GM10248 (cell line): Measurements from ENCODE around the gene ZNF3.

ENCODE experiments used
- CTCF ChIA-PET: fragments of 300-600 bp; sonication (Branson Sonifier 250); formaldehyde crosslinking; extraction: SDS; loops from one replicate; lab custom pipeline; 2021; ENCODE audit warnings: antibody characterized with exemption; lab: Yijun Ruan, JAX
- POLR2A ChIA-PET: fragments of 350-650 bp; sonication (Branson Sonifier 250); formaldehyde crosslinking; extraction: SDS; loops from one replicate; lab custom pipeline; 2020; ENCODE audit warnings: antibody characterized with exemption; lab: Yijun Ruan, JAX
- DNase-seq: peaks from one replicate; pipeline ENCODE4 v3.0.0; 2012; ENCODE audit errors: extremely low spot score
- TF ChIP-seq, protein P1 (sequence below): IDR thresholded peaks from 2 replicates; pipeline ENCODE4 v1.5.1; 2012; ENCODE audit warnings: mild to moderate bottlenecking, low read depth; ENCODE audit errors: extremely low read depth, missing control alignments, control extremely low read depth

Gene ZNF3

DNA sequence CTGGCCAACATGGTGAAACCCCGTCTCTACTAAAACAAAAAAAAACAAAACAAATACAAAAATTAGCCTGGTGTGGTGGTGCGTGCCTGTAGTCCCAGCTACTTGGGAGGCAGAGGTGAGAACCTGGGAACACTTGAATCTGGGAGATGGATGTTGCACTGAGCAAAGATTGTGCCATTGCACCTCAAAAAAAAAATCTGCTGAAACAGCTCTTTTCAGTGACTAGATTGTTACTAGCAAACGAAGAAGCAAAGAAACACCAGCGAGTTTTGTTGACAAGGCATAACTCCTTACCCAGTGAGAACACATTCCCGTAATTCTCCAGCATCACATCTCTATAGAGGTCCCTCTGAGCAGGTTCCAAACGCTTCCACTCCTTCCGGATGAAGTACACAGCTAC is 6.7 kb downstream of the ZNF3 start:
- CTCF ChIA-PET: interaction anchor here (0.8 to 1.8 kb wide), 7 partner anchors 9 to 95 kb away, joined by 3 to 5 read pairs (median 3); partner anchors contain the start of gene ZSCAN21
- TF ChIP-seq, protein P1, sequence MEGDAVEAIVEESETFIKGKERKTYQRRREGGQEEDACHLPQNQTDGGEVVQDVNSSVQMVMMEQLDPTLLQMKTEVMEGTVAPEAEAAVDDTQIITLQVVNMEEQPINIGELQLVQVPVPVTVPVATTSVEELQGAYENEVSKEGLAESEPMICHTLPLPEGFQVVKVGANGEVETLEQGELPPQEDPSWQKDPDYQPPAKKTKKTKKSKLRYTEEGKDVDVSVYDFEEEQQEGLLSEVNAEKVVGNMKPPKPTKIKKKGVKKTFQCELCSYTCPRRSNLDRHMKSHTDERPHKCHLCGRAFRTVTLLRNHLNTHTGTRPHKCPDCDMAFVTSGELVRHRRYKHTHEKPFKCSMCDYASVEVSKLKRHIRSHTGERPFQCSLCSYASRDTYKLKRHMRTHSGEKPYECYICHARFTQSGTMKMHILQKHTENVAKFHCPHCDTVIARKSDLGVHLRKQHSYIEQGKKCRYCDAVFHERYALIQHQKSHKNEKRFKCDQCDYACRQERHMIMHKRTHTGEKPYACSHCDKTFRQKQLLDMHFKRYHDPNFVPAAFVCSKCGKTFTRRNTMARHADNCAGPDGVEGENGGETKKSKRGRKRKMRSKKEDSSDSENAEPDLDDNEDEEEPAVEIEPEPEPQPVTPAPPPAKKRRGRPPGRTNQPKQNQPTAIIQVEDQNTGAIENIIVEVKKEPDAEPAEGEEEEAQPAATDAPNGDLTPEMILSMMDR: no peak
- POLR2A ChIA-PET: interaction anchor here (0.6 to 0.7 kb wide), 2 partner anchors 49 to 73 kb away, joined by 7 to 10 read pairs; no protein-coding TSS in a partner anchor
- DNase-seq: no peak

DNA sequence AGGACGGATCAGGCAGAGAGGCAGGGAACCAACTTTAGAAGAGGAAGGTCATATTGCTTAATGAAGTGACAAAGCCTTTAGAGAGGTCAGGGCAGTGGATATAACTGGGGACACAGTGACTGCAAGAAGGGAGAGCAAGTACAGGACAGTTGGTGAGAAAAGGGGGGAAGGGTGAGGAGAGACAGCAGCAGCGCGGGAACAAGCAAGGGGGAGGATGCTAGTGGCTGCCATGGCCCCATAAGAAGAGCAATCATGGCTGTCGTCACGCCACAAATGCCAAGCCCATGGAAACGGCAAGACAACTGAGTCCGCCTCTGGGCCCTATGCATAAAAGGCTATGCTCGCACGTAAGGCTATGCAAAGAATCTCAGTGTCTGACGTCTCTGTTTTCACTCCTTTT is 9.1 kb downstream of the ZNF3 start:
- DNase-seq: no peak
- ChIA-PET POLR2A (no interaction called here), CTCF (interaction anchor here (1.7 to 2.0 kb wide), 2 partner anchors 9 to 13 kb away, joined by 5 read pairs; no protein-coding TSS in a partner anchor)
- TF ChIP-seq, protein P1: no peak

DNA sequence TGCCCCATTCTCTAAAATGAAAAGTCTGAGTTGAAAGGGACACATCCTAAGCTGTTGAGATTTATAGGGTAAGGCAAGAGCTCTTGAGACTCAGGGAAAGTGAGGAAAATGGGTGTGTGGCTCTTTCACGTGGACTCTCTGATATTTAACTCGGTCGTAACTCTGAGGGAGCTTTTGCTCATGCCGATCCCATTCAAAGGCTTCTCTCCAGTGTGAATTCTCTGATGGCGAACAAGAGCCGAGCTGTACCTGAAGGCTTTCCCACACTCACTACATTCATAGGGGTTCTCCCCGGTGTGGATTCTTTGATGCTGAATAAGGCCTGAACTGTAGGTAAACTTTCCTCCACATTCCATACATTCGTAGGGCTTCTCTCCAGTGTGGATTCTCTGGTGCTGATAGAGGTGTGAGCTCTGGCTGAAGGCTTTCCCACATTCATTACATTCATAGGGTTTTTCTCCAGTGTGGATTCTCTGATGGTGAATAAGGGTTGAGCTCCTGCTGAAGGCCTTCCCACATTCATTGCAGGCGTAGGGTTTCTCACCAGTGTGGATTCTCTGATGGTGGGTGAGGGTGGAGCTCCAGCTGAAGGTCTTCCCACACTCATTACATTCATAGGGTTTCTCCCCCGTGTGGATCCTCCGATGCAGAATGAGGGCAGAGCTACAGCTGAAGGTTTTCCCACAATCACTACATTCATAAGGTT is 10.4 kb downstream of the ZNF3 start:
- POLR2A ChIA-PET: no interaction called here

DNA sequence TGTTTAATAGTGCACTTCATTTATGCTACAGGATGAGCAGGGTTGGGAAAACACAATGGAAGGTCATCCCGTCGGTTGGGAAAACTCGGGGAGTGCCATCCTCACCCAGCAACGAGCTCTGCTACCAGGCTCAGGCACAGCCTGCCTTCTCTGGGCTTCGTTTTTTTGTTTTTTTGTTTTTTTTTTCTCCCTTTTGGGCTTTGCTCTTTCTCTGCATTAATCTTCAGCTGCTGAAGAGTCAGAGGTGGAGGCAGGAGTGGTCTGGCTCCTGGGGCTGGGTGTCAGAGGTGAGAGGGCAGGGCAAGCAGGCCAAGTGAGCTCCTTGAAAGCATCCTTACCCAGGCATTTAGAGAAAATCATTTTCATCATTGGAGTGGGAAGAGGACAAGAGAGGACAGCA is 11.5 kb downstream of the ZNF3 start:
- ChIA-PET POLR2A (interaction anchor here (0.7 kb wide), 1 partner anchor 12 kb away, joined by 5 read pairs; no protein-coding TSS in a partner anchor), CTCF (interaction anchor here (1.2 to 2.4 kb wide), 4 partner anchors 10 to 66 kb away, joined by 3 to 10 read pairs (median 4); no protein-coding TSS in a partner anchor)
- TF ChIP-seq, protein P1: no peak
- DNase-seq: no peak

More for the DNA sequence above, 10.4 kb downstream of the ZNF3 start:
- TF ChIP-seq, protein P1: no peak
- CTCF ChIA-PET: interaction anchor here (0.9 to 2.4 kb wide), 11 partner anchors 8 to 67 kb away, joined by 3 to 10 read pairs (median 4); partner anchors contain the start of gene ZSCAN21
- DNase-seq: no peak

DNA sequence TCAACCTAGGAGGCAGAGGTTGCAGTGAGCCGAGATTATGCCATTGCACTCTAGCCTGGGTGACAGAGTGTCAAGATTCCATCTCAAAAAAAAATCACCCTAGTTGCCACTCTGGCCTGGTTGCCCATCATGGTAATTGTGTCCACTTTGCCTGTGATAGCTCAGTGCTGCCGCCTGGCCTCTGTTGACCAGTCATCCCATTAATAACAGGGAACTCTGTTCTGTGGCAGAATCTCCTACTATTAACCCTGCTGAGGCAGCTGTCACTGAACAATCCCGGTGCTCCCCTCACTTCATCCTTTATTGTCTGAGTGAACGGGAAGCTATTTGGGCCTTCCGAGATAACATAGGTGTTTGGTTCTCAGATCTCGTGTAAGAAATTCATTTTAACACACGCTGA is 14.6 kb downstream of the ZNF3 start:
- TF ChIP-seq, protein P1: no peak
- CTCF ChIA-PET: interaction anchor here (0.8 to 1.3 kb wide), 3 partner anchors 14 to 78 kb away, joined by 3 to 4 read pairs (median 3); no protein-coding TSS in a partner anchor
- no peak for DNase-seq

DNA sequence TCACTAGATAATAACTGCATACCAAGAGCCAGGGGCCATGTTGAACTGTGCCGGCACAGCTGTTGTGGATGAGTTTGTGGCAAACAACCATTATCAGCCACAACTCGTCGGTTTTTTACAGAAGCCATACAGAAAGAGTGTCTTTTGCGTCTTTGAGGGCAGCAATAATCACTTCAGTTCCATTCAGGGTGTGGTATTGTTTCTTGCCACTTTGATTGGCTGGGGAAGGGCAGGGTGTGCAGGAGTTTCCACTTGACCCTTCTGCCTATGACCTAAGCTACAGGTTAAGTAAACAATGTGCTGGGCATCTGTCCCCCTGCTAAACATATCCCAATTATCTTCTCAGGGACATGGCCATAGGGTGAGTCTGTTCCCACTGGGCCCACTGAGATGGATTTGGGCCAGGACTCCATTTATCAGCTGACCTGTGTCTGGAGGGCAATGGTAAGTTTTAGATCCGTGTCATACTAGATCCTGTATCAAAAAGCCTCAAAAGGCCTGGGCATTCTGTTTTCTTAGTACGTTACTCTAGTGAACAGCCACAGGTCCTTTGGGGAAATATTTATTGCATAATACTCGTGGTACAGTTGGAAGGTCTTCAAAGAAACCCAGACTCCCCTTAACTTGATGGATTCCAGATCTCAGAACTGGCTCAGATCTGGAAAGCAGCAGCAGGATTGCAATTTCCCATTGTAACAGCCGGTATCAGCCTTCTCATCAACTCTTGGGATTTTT is 15.9 kb downstream of the ZNF3 start:
- ChIA-PET POLR2A (no interaction called here), CTCF (interaction anchor here (0.8 to 1.1 kb wide), 2 partner anchors 9 to 71 kb away, joined by 3 to 5 read pairs; no protein-coding TSS in a partner anchor)

More for the DNA sequence above, 14.6 kb downstream of the ZNF3 start:
- POLR2A ChIA-PET: interaction anchor here (0.6 kb wide), 1 partner anchor 198 kb away, joined by 4 read pairs; no protein-coding TSS in a partner anchor

More for the DNA sequence above, 15.9 kb downstream of the ZNF3 start:
- DNase-seq: no peak
- TF ChIP-seq, protein P1: no peak
